DMS153 treated with DMSO at 0.1 percent for 48 hours (cell line): ENCODE measurements around the gene GPC6.
A peak's percentile ranks its signal among the peaks of the same experiment; 100 is the strongest.

ENCODE experiments used
- DNase-seq: peaks from one replicate; lab custom pipeline; 2025; ENCODE audit not compliant: unreplicated experiment; lab: John Stamatoyannopoulos, UW

The GPC6 gene

GRCh38 chr13:93558637-93559036 lies 332.0 kb downstream of the GPC6 start:
- peak; percentile 3 for DNase-seq

DNA sequence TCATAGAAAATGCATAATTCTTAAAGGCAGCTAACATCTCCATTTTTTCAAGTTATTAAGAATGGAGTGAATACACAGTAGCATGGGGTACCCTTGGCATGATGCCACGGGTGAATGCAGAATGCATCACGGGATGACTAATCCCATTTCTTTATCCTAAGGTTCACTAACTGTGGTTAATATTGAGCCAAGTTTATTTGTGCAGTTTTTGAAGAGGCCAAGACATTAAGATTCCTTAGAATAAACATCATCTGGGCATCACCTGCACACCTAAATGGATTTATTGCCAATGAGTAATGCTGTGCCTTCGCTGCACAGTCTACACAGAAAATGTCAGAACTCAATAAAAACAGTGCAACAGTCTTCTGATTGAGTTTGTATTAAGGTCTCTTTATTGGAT lies 333.1 kb downstream of the GPC6 start:
- no peak for DNase-seq

GRCh38 chr13:93561576-93562225 lies 335.1 kb downstream of the GPC6 start:
- no peak for DNase-seq

DNA sequence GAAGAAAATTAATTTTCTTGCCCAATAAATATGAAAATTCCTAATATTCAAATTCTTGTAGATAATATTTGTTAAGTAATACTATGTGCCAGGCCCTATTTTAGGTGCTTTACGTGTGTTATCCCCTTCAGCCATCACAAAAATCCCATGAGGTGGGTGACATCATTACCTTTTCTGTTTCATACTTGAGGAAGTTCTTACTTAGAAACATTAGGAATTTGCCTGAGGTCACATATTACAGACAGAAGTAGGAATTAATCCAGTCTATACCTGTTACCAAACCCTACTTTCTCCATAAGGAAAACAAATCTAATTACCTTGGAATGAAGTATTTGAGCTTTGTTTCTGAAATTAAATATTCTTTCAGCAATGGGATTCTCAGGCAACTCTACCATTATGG lies 336.1 kb downstream of the GPC6 start:
- no peak for DNase-seq

DNA sequence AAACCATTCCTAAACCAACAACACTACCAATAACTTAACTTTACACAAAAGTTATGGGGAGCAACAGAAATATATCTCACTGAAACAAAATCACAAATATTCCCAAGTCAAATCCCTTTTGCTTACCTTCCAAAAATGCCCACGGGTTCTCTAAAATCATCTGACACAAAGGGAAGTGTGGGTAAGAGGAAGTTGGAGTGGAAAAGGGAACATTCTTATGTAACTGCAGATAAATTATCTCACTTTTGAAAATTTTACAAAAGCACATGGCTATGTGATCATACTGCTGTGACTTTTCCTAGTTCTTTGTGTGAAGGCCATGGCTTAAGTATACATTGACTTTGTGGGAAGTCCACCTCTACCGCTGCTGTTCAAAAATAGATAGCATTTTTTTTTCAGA lies 350.5 kb downstream of the GPC6 start:
- no peak for DNase-seq

- DNase-seq, result no peak
Measured at GRCh38 chr13:93589788-93590187, 363.2 kb downstream of the GPC6 start.

GRCh38 chr13:93603043-93603442 lies 376.4 kb downstream of the GPC6 start:
- no peak for DNase-seq

GRCh38 chr13:93614776-93615175 lies 388.2 kb downstream of the GPC6 start:
- DNase-seq, result no peak

DNA sequence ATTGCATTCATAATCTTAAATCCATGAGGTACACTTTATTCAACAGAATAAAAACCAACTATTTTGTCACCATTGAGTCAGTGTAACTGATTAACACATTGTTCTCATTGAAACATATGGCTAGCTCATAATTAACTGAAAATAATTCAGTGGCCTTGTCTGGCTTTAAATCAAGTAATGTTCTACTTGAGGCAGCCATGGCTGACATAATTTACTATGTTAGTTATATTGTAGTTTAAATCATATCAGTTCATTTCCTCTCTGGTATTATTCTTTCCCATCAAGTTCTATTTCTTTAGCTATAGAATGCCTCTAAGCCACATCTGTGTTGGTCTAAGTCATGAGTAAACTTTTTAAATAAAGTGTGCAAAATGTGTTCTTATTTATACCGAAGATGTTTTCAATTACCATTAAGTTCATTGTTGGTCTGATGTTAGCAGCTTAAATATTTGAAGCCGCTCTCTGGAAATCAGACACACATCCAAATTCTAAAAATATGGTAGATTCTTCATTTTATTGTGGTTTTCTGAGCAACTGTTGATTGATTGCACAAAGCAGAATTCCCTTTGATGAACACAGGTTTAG lies 393.7 kb downstream of the GPC6 start:
- DNase-seq, result no peak

DNA sequence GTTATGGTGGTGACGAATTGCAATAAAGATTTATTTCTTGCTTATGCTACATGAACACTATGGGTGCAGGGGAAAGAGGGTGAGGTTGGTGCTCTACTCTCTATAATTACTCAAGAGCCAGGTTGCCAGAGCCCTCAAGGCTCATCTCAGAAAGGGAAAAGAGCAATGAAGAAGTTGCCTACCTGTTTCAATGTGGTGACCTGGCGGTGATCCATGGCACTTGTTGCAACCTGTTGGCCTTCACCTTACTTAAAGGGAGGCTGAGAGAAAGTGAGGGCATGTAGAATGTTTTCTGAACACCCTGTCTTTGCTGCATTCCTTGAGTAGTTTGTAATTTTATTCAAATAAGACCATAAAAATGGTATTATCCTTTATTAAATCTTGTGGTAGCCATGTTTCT lies 394.4 kb downstream of the GPC6 start:
- DNase-seq, result no peak

DNA sequence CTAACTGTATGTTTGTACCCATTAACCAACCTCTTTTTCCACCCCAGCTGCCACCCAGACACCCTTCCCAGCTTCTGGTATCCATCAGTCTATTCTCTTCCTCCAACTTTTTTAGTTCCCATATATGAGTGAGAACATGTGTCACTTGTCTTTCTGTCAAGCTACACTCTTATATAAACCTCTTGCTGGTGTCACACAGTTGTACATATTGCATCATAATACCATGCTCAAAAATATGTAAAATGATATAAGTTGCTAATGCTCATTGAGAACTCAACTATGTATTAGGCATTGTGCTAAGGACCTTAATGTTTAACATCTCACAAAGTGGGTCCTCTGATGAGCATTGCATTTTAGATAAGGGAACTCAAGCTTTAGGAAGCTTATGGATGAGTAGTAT lies 395.4 kb downstream of the GPC6 start:
- no peak for DNase-seq

DNA sequence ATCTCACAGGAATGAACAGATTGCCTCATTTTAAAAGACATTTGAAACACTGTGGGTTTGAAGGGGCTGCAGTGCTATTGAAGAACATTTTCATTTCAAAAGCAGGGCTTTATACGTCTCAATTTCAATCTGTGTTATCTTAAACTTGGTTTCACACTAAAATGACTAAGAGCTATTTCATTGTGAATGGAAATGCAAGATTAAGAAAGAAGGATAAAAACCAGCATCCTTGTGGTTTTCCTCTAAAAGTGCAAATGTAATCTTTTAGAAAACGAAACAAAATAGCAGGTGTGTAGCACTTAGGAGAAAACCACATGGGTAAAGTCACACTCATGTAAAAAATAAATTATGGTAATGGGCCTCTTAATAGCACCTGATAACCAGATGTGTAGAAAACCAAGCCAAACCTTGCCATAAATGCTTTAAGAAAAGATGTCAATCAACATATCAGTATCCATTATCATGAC lies 397.7 kb downstream of the GPC6 start:
- DNase-seq, result no peak

- DNase-seq, result no peak
Measured at GRCh38 chr13:93625536-93625935, 398.9 kb downstream of the GPC6 start.

- DNase-seq, result no peak
Measured at GRCh38 chr13:93628136-93628797, 401.7 kb downstream of the GPC6 start.

DNA sequence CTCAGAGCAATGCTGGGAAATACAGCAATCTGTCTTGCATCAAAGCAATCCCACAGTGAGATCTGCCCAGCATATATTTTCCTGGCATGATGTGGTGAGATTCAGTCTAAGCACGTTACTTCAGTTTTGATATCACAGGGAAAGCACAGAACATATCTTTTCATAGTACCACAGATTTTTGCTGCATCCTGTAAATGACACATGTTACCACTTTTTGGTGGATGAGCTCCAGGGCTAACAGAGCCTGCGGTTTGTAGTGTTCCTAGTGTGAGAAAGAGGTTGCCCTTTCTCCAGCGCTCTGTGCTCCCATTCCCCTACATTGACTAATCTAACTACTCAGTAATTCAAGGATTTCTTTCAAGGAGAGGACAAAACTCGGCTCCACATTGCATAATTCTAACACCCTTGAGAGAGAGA lies 409.0 kb downstream of the GPC6 start:
- DNase-seq, result no peak

DNA sequence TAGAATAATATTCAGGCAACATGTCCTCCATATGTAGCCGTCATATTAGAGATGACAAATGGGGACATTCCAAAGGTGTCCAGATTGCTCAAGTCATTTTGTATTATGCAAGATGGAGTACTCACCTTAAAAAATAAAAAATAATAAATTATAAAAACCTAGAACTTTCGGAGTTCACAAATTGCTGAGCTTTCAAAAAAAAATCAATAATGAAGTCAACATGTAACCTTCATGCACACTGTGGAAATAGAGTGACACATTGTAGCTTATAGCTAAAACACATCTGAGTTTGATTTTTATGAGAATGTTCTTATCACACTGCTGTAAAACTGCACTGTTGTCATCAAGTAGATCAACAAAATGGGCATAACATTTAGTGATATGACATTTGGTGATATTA lies 411.2 kb downstream of the GPC6 start:
- no peak for DNase-seq

GRCh38 chr13:93640452-93640851 lies 413.8 kb downstream of the GPC6 start:
- DNase-seq, result no peak

- no peak for DNase-seq
Measured at GRCh38 chr13:93646245-93646644, 419.6 kb downstream of the GPC6 start.

DNA sequence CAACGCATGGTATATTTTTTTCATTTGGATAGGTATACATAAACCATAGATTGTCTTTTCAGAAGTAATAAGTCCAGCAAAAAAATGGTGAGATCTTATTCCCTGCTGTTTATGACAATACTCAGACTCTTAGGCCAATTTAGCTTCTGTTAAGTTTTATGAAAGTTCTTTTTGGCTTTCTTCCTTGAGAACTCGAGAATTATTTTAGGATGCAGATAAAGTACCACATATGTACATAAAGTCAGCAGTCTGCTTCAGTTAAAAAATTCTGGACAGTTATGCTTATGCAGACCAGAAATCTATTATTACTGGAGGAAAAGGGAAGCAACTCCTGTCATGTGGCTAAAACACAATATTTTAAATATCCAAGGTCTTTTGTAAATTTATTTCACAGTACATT lies 422.9 kb downstream of the GPC6 start:
- DNase-seq, result no peak

GRCh38 chr13:93653776-93654175 lies 427.2 kb downstream of the GPC6 start:
- no peak for DNase-seq

DNA sequence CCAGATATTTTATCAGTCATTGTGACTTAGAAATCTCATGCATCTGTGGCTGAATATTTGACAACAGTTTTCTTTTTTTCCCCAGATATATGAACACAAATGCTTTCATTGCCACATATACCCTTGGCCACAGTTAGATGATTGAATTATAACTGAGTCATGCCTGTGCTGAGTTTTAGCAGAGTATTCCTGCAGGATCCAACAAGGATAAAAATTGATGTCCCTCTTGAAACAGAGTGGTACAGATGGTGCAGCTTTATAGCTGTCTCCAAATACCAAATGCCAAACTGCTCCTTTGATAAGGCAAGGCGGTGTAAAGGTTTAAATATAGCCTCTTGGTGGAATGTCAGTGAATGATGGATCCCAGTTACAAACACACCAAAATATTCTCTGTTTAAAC lies 428.5 kb downstream of the GPC6 start:
- no peak for DNase-seq

- DNase-seq, result no peak
Measured at GRCh38 chr13:93660391-93661063, 433.9 kb downstream of the GPC6 start.
